Measurements from ENCODE around the gene PNMT. TPM values are rescaled to one million over a fixed set of nuclear protein-coding genes. Genes with fewer than 3 reads are reported as not detected.

Gene PNMT
- total and polyA plus RNA-seq, 2 donors (not counting 3 experiments of a cell fraction or from before 2014, with no cell fraction given) = 0.11 TPM; not detected in 1

GRCh38 chr17:39703913-39704312, 35.7 kb downstream of the PNMT start:
- BruUV-seq (replicated peaks) = no TSS peak
- dilution Hi-C loops (cut with MboI; ENCODE audit: extremely low pct_ligation_motif_present, low sequenced_read_pairs) = no loop called here
- H3K9ac ChIP-seq (replicated peaks; ENCODE audit: extremely low read depth, insufficient read depth, low read length) = no peak overlapping the region
- no peaks in the 10 kb centered on the region for H3K4me1 ChIP-seq (ENCODE audit: control insufficient read depth, extremely low read depth, insufficient read depth, low read length)
- no peaks in the 10 kb centered on the region for H3K9me1 ChIP-seq (replicated peaks; ENCODE audit: control insufficient read depth, extremely low read depth, insufficient read depth, low read length)
- no peaks in the 10 kb centered on the region for H4K20me1 ChIP-seq (replicated peaks; ENCODE audit: control insufficient read depth, extremely low read depth, insufficient read depth, low read length)
- H3K27me3 ChIP-seq (ENCODE audit: control insufficient read depth in 2 of 2, insufficient read depth in 2 of 2, low read length in 2 of 2) = peaks cover 0 to 2% of the 10 kb centered on the region in 2 experiments
- H3K9me3 ChIP-seq (replicated peaks; ENCODE audit: control insufficient read depth, insufficient read depth, low read length) = no peaks in the 10 kb centered on the region
- intact Hi-C loops (cut with micrococcal nuclease) = no loop called here
- H3K4me2 ChIP-seq (ENCODE audit: insufficient read depth, low read length) = no peak overlapping the region
- DNase-seq (ENCODE audit: low read depth, low spot score) (no peak), FAIRE-seq (no peak)
- H2AFZ ChIP-seq (ENCODE audit: low read depth, low read length) = no peak overlapping the region
- TF ChIP-seq POLR2A (IDR thresholded peaks at IDR 0.05; ENCODE audit: low read depth, low read length) = no peak
- TF ChIP-seq MYC (IDR thresholded peaks at IDR 0.05; ENCODE audit: low read depth, low read length) = no peak
- no peak for TF ChIP-seq GATA2 (IDR thresholded peaks at IDR 0.05; ENCODE audit: insufficient read depth, insufficient read length, low read depth, low read length)
- no peak for TF ChIP-seq CTCF (IDR thresholded peaks at IDR 0.05; ENCODE audit: extremely low read depth in 1 of 2, insufficient read depth in 1 of 2, low read depth in 1 of 2, low read length in 2 of 2)
- no peak overlapping the region for H3K27ac ChIP-seq (ENCODE audit: insufficient read depth, low read depth, low read length)
- no peak overlapping the region for H3K4me3 ChIP-seq (replicated peaks in 1 of 3; ENCODE audit: insufficient read depth in 1 of 3, low read depth in 1 of 3, low read length in 3 of 3)
- no peaks in the 10 kb centered on the region for H3K36me3 ChIP-seq (ENCODE audit: control insufficient read depth in 2 of 2, extremely low read depth in 1 of 2, insufficient read depth in 2 of 2, low read length in 2 of 2)
- ChIA-PET CTCF (no interaction called here), POLR2A (no interaction called here)
- no peaks in the 10 kb centered on the region for H3K79me2 ChIP-seq (ENCODE audit: control insufficient read depth, insufficient read depth, low read length)

GRCh38 chr17:39704821-39705551, 36.7 kb downstream of the PNMT start:
- Histone ChIP-seq H2AFZ (ENCODE audit: low read depth, low read length) (no peak overlapping the region), H3K27me3 (ENCODE audit: control insufficient read depth in 2 of 2, insufficient read depth in 2 of 2, low read length in 2 of 2) (peaks cover 0 to 2% of the 10 kb centered on the region in 2 experiments), H3K9me3 (replicated peaks; ENCODE audit: control insufficient read depth, insufficient read depth, low read length) (no peaks in the 10 kb centered on the region), H3K4me3 (replicated peaks in 1 of 3; ENCODE audit: insufficient read depth in 1 of 3, low read depth in 1 of 3, low read length in 3 of 3) (no peak overlapping the region), H4K20me1 (replicated peaks; ENCODE audit: control insufficient read depth, extremely low read depth, insufficient read depth, low read length) (no peaks in the 10 kb centered on the region), H3K79me2 (ENCODE audit: control insufficient read depth, insufficient read depth, low read length) (no peaks in the 10 kb centered on the region), H3K27ac (ENCODE audit: insufficient read depth, low read depth, low read length) (no peak overlapping the region), H3K4me2 (ENCODE audit: insufficient read depth, low read length) (no peak overlapping the region), H3K36me3 (ENCODE audit: control insufficient read depth in 2 of 2, extremely low read depth in 1 of 2, insufficient read depth in 2 of 2, low read length in 2 of 2) (peaks cover 0 to under 1% of the 10 kb centered on the region in 2 experiments), H3K9me1 (replicated peaks; ENCODE audit: control insufficient read depth, extremely low read depth, insufficient read depth, low read length) (no peaks in the 10 kb centered on the region), H3K4me1 (ENCODE audit: control insufficient read depth, extremely low read depth, insufficient read depth, low read length) (no peaks in the 10 kb centered on the region), H3K9ac (replicated peaks; ENCODE audit: extremely low read depth, insufficient read depth, low read length) (no peak overlapping the region)
- TF ChIP-seq EZH2 (IDR thresholded peaks at IDR 0.05; ENCODE audit: borderline replicate concordance, low read depth, low read length, severe bottlenecking) (no peak), MYC (IDR thresholded peaks at IDR 0.05; ENCODE audit: low read depth, low read length) (no peak), CTCF (IDR thresholded peaks at IDR 0.05; ENCODE audit: extremely low read depth in 1 of 2, insufficient read depth in 1 of 2, low read depth in 1 of 2, low read length in 2 of 2) (no peak), MAX (IDR thresholded peaks at IDR 0.05; ENCODE audit: insufficient read depth, insufficient read length) (no peak), GATA2 (IDR thresholded peaks at IDR 0.05; ENCODE audit: insufficient read depth, insufficient read length, low read depth, low read length) (no peak), JUN (IDR thresholded peaks at IDR 0.05; ENCODE audit: borderline replicate concordance, insufficient read depth, insufficient read length, low read depth) (no peak), FOS (IDR thresholded peaks at IDR 0.05; ENCODE audit: borderline replicate concordance, insufficient read depth, low read length) (no peak), POLR2A (IDR thresholded peaks at IDR 0.05; ENCODE audit: low read depth, low read length) (no peak), POLR2AphosphoS5 (IDR thresholded peaks at IDR 0.05; ENCODE audit: insufficient read depth, low read depth, low read length) (no peak)
- dilution Hi-C loops (cut with MboI; ENCODE audit: extremely low pct_ligation_motif_present, low sequenced_read_pairs) = no loop called here
- ChIA-PET CTCF (interaction anchor here (0.8 to 1.0 kb wide), 3 partner anchors 14 to 51 kb away, joined by 3 to 4 read pairs (median 3); partner anchors contain the start of gene PGAP3), POLR2A (interaction anchor here (0.9 kb wide), 1 partner anchor 16 kb away, joined by 3 read pairs; no protein-coding TSS in a partner anchor)
- FAIRE-seq (no peak), DNase-seq (ENCODE audit: low read depth, low spot score) (no peak)
- intact Hi-C loops (cut with micrococcal nuclease) = no loop called here
- BruUV-seq (replicated peaks) = no TSS peak

Data from endothelial cell of umbilical vein (primary cell).